Measurements from ENCODE around the gene RBM43.

Gene RBM43

GRCh38 chr2:151292546-151292945, 30.9 kb upstream of the RBM43 start:
- ChIA-PET POLR2A (no interaction called here), CTCF (no interaction called here)
- TF ChIP-seq ARNT (IDR thresholded peaks at IDR 0.05) (no peak), ZNF384 (IDR thresholded peaks at IDR 0.05) (no peak), HDGF (IDR thresholded peaks at IDR 0.05; ENCODE audit: borderline replicate concordance) (no peak), TARDBP (IDR thresholded peaks at IDR 0.05) (no peak), LEF1 (IDR thresholded peaks at IDR 0.05; ENCODE audit: borderline replicate concordance) (no peak), NFRKB (IDR thresholded peaks at IDR 0.05) (no peak), FOXA1 (IDR thresholded peaks at IDR 0.05) (no peak), SUZ12 (IDR thresholded peaks at IDR 0.05) (no peak), BHLHE40 (IDR thresholded peaks at IDR 0.05; ENCODE audit: borderline replicate concordance) (no peak), PKNOX1 (IDR thresholded peaks at IDR 0.05) (no peak), ELF4 (IDR thresholded peaks at IDR 0.05) (no peak), L3MBTL2 (conservative IDR thresholded peaks at IDR 0.05) (no peak), CTBP1 (IDR thresholded peaks at IDR 0.05; ENCODE audit: borderline replicate concordance) (no peak), FOXK2 (IDR thresholded peaks at IDR 0.05) (no peak), SP1 (IDR thresholded peaks at IDR 0.05) (no peak), FOXM1 (IDR thresholded peaks at IDR 0.05; ENCODE audit: borderline replicate concordance) (no peak)
- no peak for DNase-seq (ENCODE audit: extremely low spot score)

GRCh38 chr2:151292141-151292540, 30.5 kb upstream of the RBM43 start:
- CTCF ChIA-PET: no interaction called here
- TF ChIP-seq SP1 (IDR thresholded peaks at IDR 0.05) (no peak), L3MBTL2 (conservative IDR thresholded peaks at IDR 0.05) (no peak), HDGF (IDR thresholded peaks at IDR 0.05; ENCODE audit: borderline replicate concordance) (no peak), SUZ12 (IDR thresholded peaks at IDR 0.05) (no peak), FOXA1 (IDR thresholded peaks at IDR 0.05) (no peak), PKNOX1 (IDR thresholded peaks at IDR 0.05) (no peak), TARDBP (IDR thresholded peaks at IDR 0.05) (no peak), FOXK2 (IDR thresholded peaks at IDR 0.05) (no peak), ARNT (IDR thresholded peaks at IDR 0.05) (no peak), ELF4 (IDR thresholded peaks at IDR 0.05) (no peak), LEF1 (IDR thresholded peaks at IDR 0.05; ENCODE audit: borderline replicate concordance) (no peak), ZNF384 (IDR thresholded peaks at IDR 0.05) (no peak), NFRKB (IDR thresholded peaks at IDR 0.05) (no peak)
- POLR2A ChIA-PET: no interaction called here
- no peak for DNase-seq (ENCODE audit: extremely low spot score)

GRCh38 chr2:151291224-151291623, 29.6 kb upstream of the RBM43 start:
- TF ChIP-seq TARDBP (IDR thresholded peaks at IDR 0.05) (no peak), FOXK2 (IDR thresholded peaks at IDR 0.05) (no peak), SP1 (IDR thresholded peaks at IDR 0.05) (no peak), CTBP1 (IDR thresholded peaks at IDR 0.05; ENCODE audit: borderline replicate concordance) (no peak), SUZ12 (IDR thresholded peaks at IDR 0.05) (no peak), FOXM1 (IDR thresholded peaks at IDR 0.05; ENCODE audit: borderline replicate concordance) (no peak), HDGF (IDR thresholded peaks at IDR 0.05; ENCODE audit: borderline replicate concordance) (no peak), LEF1 (IDR thresholded peaks at IDR 0.05; ENCODE audit: borderline replicate concordance) (no peak), ELF4 (IDR thresholded peaks at IDR 0.05) (no peak), NFRKB (IDR thresholded peaks at IDR 0.05) (no peak), PKNOX1 (IDR thresholded peaks at IDR 0.05) (no peak), FOXA1 (IDR thresholded peaks at IDR 0.05) (no peak), BHLHE40 (IDR thresholded peaks at IDR 0.05; ENCODE audit: borderline replicate concordance) (no peak)
- no peak for DNase-seq (ENCODE audit: extremely low spot score)
- CTCF ChIA-PET: no interaction called here
- POLR2A ChIA-PET: no interaction called here

GRCh38 chr2:151289972-151290866, 28.6 kb upstream of the RBM43 start:
- POLR2A ChIA-PET: interaction anchor here (1.3 to 1.7 kb wide), 2 partner anchors 8 to 120 kb away, joined by 3 to 4 read pairs; partner anchors contain the start of gene RIF1
- no peak for TF ChIP-seq HDGF (IDR thresholded peaks at IDR 0.05; ENCODE audit: borderline replicate concordance)
- 0 out of 2 replicates have a peak, but pooled peaks have one; percentile 29 for TF ChIP-seq ZNF384 (IDR thresholded peaks at IDR 0.05)
- no peak for DNase-seq (ENCODE audit: extremely low spot score)
- CTCF ChIA-PET: no interaction called here

- DNase-seq (ENCODE audit: extremely low spot score): no peak
- POLR2A ChIA-PET: no interaction called here
- TF ChIP-seq HDGF (IDR thresholded peaks at IDR 0.05; ENCODE audit: borderline replicate concordance) (no peak), FOXA1 (IDR thresholded peaks at IDR 0.05) (no peak), ARNT (IDR thresholded peaks at IDR 0.05) (no peak), SUZ12 (IDR thresholded peaks at IDR 0.05) (no peak), FOXM1 (IDR thresholded peaks at IDR 0.05; ENCODE audit: borderline replicate concordance) (no peak), SP1 (IDR thresholded peaks at IDR 0.05) (no peak), ELF4 (IDR thresholded peaks at IDR 0.05) (no peak), BHLHE40 (IDR thresholded peaks at IDR 0.05; ENCODE audit: borderline replicate concordance) (no peak), CTBP1 (IDR thresholded peaks at IDR 0.05; ENCODE audit: borderline replicate concordance) (no peak), LEF1 (IDR thresholded peaks at IDR 0.05; ENCODE audit: borderline replicate concordance) (no peak), L3MBTL2 (conservative IDR thresholded peaks at IDR 0.05) (no peak)
- CTCF ChIA-PET: interaction anchor here (0.6 kb wide), 1 partner anchor 212 kb away, joined by 3 read pairs; no protein-coding TSS in a partner anchor
Measured at GRCh38 chr2:151287513-151288250, 26.0 kb upstream of the RBM43 start.

All from HEK293T (cell line).